Measurements from ENCODE around the gene UQCRC1. TPM values are rescaled to one million over a fixed set of nuclear protein-coding genes. Genes with fewer than 3 reads are reported as not detected.

Gene UQCRC1
- total and polyA plus RNA-seq, 2 donors: 82.4 to 282 TPM

DNA sequence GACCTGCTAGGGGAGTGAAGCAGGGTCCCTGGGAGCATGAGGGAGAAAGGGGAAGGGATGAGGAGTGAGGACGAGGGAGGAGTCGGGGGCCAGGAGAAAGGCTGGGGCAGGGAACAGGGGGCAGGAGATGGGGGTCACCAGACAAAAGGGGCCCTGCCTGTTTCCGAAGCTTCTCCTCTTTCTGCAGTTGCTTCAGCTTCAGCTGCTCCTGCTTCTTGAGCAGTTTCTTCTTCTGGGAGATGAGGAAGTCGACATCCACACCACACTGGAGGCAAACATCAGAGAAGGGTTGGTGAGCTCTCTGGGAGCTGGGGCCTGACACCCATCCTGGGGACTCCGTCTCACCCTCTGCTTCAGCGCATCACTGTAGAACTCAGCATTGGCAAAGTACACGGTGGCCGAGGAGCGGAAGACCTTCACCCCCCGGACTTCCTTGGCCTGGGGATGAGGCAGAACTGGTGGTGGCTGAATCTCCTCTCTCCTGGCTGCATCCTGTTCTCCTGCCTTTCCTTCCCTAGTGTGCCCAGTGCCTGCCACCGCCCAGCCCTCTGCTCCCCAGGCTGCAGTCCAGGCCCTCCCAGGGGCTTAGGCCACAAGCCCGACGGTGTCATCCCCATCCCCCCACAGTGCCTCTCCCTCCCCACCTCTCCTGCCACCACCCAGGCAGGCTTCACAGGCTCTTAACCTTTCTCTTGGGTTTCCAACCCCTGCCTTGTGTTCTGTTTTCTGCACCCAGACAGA, 19.0 kb upstream of the UQCRC1 start:
- DNase-seq (ENCODE audit: extremely low spot score): no peak
- H3K36me3 ChIP-seq (ENCODE audit: insufficient read depth): no peaks in the 10 kb centered on the region
- 84% methylated on average over 13 of the region's 13 CpGs for WGBS

DNA sequence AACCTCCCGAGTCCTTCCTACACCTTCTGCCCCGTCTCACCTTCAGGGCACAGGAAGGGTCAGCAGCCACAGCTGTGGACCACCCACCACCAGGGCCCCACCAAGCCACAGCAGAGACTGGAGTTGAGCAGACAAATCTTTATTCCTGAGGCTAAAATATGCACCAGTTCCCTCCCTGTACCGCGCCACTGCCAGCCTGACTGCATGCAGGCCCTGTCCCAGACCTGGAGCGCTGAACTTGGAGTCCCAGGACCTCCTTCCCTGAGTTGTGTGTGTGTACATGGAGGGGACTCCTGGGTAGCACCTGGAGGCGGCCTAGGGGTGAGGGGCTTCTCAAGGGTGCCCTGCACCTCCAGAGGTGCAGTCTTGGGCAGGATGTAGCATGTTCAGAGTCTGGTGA, 16.2 kb upstream of the UQCRC1 start:
- no peak overlapping the region for H3K27ac ChIP-seq (ENCODE audit: low read depth)
- no peaks in the 10 kb centered on the region for H3K36me3 ChIP-seq (ENCODE audit: insufficient read depth)
- no peak for DNase-seq (ENCODE audit: extremely low spot score)
- no peaks in the 10 kb centered on the region for H3K4me1 ChIP-seq (ENCODE audit: insufficient read depth)
- no peak overlapping the region for H3K4me3 ChIP-seq (ENCODE audit: low read depth, low read length)
- 90% methylated on average over 6 of the region's 6 CpGs for WGBS

More for the DNA sequence above, 19.0 kb upstream of the UQCRC1 start:
- no peak overlapping the region for H3K27ac ChIP-seq (ENCODE audit: low read depth)
- no peak overlapping the region for H3K4me3 ChIP-seq (ENCODE audit: low read depth, low read length)
- H3K4me1 ChIP-seq (ENCODE audit: insufficient read depth): no peaks in the 10 kb centered on the region

DNA sequence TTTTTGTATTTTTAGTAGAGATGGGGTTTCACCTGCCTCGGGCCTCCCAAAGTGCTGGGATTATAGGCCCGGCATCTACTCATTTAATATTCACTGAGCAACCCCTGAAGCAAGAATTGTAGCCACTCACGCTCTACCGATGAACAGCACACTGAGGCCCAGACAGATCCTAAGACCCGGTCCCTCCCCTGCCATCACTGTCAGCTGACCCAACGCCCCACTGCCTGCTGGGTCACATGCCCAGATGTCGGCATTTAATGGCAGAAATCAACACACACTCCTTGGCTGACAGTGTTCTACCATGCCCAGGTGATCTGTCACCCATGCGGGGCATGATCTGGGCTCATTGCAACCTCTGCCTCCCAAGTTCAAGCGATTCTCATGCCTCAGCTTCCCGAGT, 15.3 kb upstream of the UQCRC1 start:
- H3K4me3 ChIP-seq (ENCODE audit: low read depth, low read length): no peak overlapping the region
- H3K4me1 ChIP-seq (ENCODE audit: insufficient read depth): no peaks in the 10 kb centered on the region
- no peak for DNase-seq (ENCODE audit: extremely low spot score)
- H3K27ac ChIP-seq (ENCODE audit: low read depth): no peak overlapping the region
- WGBS: 89% methylated on average over 10 of the region's 10 CpGs
- H3K36me3 ChIP-seq (ENCODE audit: insufficient read depth): no peaks in the 10 kb centered on the region

DNA sequence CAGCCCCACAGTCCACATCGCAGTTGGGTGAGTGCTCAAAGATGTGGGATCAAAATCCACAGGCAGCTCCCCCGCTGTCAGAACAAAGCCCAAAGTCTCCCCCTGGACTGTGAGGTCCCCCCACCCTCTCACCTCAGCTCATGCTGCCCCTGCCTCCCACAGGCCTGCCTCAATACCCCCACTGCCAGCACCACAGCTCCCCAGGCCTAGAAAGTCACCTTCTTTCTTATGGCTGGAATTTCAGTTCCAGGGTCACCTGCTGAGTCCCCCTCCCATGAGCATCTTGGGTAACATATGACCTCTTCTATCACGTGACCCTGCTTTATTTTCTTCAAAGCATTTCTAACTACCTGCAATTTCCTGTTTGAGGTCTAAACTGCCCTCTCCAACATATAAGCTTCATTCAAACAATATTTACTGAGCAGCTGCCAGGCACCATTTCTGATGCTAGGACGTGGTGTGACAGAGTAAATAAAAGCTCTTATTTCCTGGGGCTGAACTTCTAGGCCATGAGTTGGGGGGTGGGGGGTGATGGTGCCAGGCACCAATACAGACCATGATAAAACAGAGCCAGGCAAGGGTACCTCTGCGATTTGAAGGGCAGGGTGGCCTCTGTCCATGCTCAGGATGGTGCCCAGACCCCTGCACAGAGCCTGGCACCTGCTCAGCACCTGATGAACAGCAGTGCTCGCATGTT, 14.6 kb upstream of the UQCRC1 start:
- Histone ChIP-seq H3K36me3 (ENCODE audit: insufficient read depth) (no peaks in the 10 kb centered on the region), H3K27ac (ENCODE audit: low read depth) (no peak overlapping the region), H3K4me3 (ENCODE audit: low read depth, low read length) (no peak overlapping the region), H3K4me1 (ENCODE audit: insufficient read depth) (no peaks in the 10 kb centered on the region)
- 74% methylated on average over 6 of the region's 6 CpGs for WGBS
- no peak for DNase-seq (ENCODE audit: extremely low spot score)

DNA sequence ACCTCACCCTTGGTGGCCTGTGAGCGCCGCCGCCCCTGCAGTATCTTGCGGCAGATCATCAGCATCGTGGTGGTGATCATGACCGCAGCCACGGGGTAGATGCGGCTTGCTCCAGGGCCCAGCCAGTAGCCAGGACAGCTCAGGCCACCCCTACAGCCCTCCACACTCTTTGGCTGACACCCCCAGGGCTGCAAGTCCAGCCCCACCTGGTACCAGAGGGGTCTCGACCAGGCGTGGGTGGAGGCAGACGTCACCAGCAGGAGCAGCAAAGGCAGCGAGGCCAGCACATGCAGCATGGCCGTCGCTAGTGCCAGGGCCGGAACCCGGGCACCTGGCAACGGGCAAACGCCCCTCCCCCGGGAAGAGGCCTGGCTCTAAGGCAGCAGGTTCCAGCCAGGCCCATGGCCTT, 12.0 kb upstream of the UQCRC1 start, which contains the start of gene TMEM89:
TMEM89 (minus strand) TSS at position 309 of the 409 bp plus-strand sequence; CDS start at position 296, 13 bp downstream.
- DNase-seq (ENCODE audit: extremely low spot score): no peak
- no peak within 1 kb of the TSS for H3K27ac ChIP-seq (ENCODE audit: low read depth)
- H3K4me3 ChIP-seq (ENCODE audit: low read depth, low read length): no peak within 1 kb of the TSS
- H3K4me1 ChIP-seq (ENCODE audit: insufficient read depth): no peaks in the 10 kb centered on the region
- WGBS: 92% methylated on average over 19 of the region's 19 CpGs
- H3K36me3 ChIP-seq (ENCODE audit: insufficient read depth): no peaks in the 10 kb centered on the region

DNA sequence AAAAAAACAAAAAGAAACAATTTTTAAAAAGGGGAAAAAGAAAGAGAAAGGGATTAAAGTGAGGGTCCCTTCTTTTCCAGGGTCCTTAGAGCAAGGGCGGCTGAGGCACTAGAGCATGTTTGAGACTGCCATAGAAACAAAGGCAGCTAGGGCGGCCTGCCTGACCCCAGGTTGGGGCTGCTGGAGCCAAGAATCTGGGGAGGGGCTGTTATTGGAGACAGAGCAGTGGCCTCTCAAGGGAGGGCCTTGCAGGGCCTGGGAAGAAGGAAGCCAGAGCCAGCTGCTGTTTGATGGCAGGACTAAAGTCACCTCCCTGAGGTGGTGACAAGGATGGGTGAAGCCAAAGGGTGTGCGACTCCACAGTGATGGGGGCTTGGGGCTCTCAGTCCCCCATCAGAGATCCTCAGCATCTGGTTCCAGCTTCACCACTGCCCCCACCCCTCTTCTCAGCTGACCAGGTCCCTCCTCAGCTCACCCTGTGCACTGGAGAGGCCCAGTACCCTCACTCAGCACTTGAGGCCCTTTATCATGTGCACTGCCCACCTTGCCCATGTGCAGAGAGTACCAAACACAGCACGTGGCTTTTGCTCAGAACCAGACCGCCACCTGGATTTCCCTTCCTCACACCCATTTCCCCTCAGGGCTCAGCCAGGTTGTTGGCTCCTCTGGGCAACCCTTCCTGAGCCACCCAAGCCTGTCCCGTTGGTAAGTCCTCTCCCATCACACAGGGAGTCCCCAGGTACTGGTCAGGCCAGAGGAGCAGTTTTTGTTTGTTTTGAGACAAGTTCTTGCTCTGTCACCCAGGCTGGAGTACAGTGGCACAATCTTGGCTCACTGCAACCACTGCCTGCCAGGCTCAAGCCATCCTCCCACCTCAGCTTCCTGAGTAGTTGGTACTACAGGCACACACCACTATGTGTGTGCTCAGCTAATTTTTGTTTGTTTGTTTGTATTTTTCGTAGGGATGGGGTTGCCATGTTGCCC, 10.4 kb upstream of the UQCRC1 start:
- WGBS: 83% methylated on average over 7 of the region's 7 CpGs
- Histone ChIP-seq H3K4me3 (ENCODE audit: low read depth, low read length) (no peak overlapping the region), H3K27ac (ENCODE audit: low read depth) (no peak overlapping the region), H3K4me1 (ENCODE audit: insufficient read depth) (no peaks in the 10 kb centered on the region), H3K36me3 (ENCODE audit: insufficient read depth) (no peaks in the 10 kb centered on the region)
- no peak for DNase-seq (ENCODE audit: extremely low spot score)

DNA sequence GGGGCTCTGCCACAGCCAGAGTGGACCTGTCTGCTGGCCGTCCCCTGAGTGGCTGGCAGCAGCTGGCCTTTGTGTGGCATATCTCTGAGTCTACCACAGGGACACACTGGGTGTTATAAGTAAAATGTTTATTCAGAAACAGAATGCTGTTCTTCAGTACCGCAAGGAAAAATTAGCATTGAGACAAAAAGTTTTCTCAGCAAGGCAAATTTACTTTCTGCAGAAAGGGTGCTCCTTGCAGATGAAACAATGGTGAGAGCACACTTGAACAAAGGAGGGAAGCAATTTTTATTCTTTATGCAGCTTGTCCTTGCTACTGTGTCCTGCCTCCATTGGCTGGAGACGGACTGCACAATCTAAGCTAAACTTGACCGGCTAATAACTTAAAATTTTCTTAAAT, 8.1 kb upstream of the UQCRC1 start:
- no peaks in the 10 kb centered on the region for H3K36me3 ChIP-seq (ENCODE audit: insufficient read depth)
- no peak for DNase-seq (ENCODE audit: extremely low spot score)
- H3K4me1 ChIP-seq (ENCODE audit: insufficient read depth): no peaks in the 10 kb centered on the region
- WGBS: 95% methylated on average over 4 of the region's 4 CpGs
- no peak overlapping the region for H3K4me3 ChIP-seq (ENCODE audit: low read depth, low read length)
- no peak overlapping the region for H3K27ac ChIP-seq (ENCODE audit: low read depth)

DNA sequence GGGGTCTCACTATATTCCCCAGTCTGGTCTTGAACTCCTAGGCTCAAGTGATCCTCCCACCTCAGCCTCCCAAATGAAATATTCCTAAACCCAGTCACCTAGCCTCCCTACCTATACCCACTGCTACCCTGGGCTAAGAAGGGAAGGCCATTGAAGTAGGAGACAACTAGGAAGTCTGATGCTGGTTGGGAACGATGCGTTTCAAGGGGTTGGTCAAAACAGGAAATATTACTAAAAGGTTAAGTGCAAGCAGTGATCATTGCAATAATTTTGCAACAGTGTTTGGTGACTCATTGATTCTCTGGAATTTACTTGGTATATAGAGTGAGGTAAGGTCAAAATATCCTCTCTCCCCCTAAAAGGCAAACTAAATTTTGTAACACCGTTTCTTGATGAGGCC, 4.6 kb upstream of the UQCRC1 start:
- Histone ChIP-seq H3K4me1 (ENCODE audit: insufficient read depth) (no peaks in the 10 kb centered on the region), H3K27ac (ENCODE audit: low read depth) (no peak overlapping the region), H3K4me3 (ENCODE audit: low read depth, low read length) (no peak overlapping the region), H3K36me3 (ENCODE audit: insufficient read depth) (no peaks in the 10 kb centered on the region)
- no peak for DNase-seq (ENCODE audit: extremely low spot score)
- 74% methylated on average over 3 of the region's 3 CpGs for WGBS

DNA sequence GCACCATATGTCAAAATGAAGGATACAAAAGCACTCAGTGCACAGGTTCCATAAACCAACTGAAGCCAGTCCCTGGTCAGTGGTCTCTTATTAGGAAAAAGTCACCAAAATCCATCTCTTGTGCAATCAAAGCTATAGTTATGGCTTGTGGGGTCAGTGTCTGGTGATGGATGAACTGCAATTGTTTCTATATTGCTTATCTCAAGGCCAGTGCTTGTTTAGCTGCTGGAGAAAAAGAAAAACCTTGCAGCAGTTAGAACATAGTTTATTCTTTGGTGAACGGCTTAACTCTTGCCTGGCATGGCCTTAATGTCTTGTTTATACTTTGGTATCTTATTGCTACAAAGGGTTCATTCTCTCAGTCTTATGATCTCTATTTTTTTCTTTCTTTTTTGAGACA, 2.9 kb upstream of the UQCRC1 start:
- Histone ChIP-seq H3K4me3 (ENCODE audit: low read depth, low read length) (no peak overlapping the region), H3K27ac (ENCODE audit: low read depth) (no peak overlapping the region), H3K4me1 (ENCODE audit: insufficient read depth) (no peaks in the 10 kb centered on the region), H3K36me3 (ENCODE audit: insufficient read depth) (no peaks in the 10 kb centered on the region)
- DNase-seq (ENCODE audit: extremely low spot score): no peak
- WGBS: 29% methylated on average over 1 of the region's 1 CpG

DNA sequence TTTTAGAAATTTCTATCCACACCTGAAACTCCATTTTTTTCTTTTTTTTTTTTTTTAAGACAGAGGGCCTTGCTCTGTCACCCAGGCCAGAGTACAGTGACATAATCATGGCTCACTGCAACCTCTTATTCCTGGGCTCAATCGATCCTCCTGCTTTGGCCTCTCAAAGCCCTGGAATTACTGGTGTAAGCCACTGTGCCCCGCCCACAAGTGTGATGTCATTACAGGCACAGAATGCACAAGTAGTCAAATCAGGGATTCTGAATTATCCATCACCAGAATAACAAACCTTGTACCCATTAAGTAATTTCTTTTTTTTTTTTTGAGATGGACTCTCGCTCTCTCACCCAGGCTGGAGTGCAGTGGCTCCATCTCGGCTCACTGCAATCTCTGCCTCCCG, 1.9 kb downstream of the UQCRC1 start:
- Histone ChIP-seq H3K4me1 (ENCODE audit: insufficient read depth) (no peaks in the 10 kb centered on the region), H3K27ac (ENCODE audit: low read depth) (no peak overlapping the region), H3K36me3 (ENCODE audit: insufficient read depth) (peaks cover 5% of the 10 kb centered on the region), H3K4me3 (ENCODE audit: low read depth, low read length) (no peak overlapping the region)
- DNase-seq (ENCODE audit: extremely low spot score): no peak
- WGBS: 94% methylated on average over 5 of the region's 5 CpGs

DNA sequence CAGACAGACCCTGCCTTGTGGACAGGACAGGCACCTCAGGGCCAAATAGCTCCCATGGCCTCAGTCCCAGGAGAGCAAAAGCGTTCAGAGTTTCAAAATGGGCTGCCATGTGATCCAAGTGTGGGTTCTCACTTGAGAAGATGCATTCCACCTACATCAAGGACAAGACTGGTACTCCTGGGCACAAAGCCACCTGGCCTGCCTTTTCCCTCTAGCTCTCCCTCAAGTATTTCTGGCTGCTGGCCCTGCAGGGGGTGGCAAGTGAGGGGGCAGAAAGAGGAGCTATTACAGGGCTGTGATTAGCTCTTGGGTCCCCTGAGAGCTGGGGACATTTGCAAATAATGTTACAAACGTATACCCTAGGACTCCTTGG, 7.8 kb downstream of the UQCRC1 start:
- peaks cover 6% of the 10 kb centered on the region for H3K36me3 ChIP-seq (ENCODE audit: insufficient read depth)

DNA sequence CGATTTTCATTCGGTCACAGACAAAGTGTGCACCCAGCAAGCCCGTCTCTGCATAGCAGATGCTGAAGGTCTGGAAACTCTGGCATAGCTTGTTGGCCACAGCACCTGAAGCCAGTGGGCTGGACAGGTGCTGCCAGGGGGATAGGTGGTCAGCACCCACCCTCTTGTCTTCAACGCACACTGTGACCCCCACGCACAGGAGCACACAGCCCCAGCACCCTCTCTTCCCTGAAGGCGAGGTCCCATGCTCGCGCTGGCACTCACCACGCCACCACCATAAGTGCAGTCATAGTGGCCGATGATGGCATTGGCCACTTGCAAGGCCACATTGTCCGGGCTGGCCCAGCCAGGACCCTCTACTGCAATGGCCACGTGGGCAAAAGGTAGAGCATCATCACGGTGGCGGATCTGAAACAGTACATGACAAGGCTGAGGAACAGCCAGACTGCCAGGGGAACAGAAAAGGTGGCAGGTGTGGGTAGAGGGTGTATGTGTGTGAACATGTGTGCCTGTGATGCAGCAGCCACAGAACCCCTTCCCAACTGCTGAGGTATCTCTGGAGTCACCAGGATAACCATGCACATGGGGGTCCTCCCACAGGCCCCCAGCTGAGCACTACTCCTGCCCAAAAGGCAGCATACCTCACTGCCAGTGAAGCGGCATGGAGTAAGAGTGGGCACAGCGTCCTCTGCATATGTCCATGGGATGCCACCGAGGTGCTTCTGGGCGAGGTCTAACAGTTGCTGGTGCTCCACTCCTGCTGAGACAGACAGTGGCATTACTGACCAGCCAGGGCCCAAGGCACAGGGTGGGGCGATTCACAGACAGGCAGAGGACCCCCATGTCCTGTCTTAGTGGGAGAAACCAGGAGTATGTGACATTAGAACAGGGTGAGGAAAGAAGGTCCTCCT, 8.5 kb downstream of the UQCRC1 start:
- WGBS: 93% methylated on average over 19 of the region's 19 CpGs
- H3K27ac ChIP-seq (ENCODE audit: low read depth): no peak overlapping the region
- DNase-seq (ENCODE audit: extremely low spot score): no peak
- no peak overlapping the region for H3K4me3 ChIP-seq (ENCODE audit: low read depth, low read length)
- peaks cover 6% of the 10 kb centered on the region for H3K36me3 ChIP-seq (ENCODE audit: insufficient read depth)
- H3K4me1 ChIP-seq (ENCODE audit: insufficient read depth): no peaks in the 10 kb centered on the region

More for the DNA sequence above, 7.8 kb downstream of the UQCRC1 start:
- H3K27ac ChIP-seq (ENCODE audit: low read depth): no peak overlapping the region
- H3K4me1 ChIP-seq (ENCODE audit: insufficient read depth): no peaks in the 10 kb centered on the region
- no peak for DNase-seq (ENCODE audit: extremely low spot score)
- no peak overlapping the region for H3K4me3 ChIP-seq (ENCODE audit: low read depth, low read length)
- 78% methylated on average over 2 of the region's 2 CpGs for WGBS

Data from urinary bladder (tissue), 4 donors.